Measurements from ENCODE around the gene IQCE. TPM values are rescaled to one million over a fixed set of nuclear protein-coding genes. Genes with fewer than 3 reads are reported as not detected.

The IQCE gene
- total and polyA plus RNA-seq, 8 donors, result 14.7 to 25.1 (median 19.1) TPM

DNA sequence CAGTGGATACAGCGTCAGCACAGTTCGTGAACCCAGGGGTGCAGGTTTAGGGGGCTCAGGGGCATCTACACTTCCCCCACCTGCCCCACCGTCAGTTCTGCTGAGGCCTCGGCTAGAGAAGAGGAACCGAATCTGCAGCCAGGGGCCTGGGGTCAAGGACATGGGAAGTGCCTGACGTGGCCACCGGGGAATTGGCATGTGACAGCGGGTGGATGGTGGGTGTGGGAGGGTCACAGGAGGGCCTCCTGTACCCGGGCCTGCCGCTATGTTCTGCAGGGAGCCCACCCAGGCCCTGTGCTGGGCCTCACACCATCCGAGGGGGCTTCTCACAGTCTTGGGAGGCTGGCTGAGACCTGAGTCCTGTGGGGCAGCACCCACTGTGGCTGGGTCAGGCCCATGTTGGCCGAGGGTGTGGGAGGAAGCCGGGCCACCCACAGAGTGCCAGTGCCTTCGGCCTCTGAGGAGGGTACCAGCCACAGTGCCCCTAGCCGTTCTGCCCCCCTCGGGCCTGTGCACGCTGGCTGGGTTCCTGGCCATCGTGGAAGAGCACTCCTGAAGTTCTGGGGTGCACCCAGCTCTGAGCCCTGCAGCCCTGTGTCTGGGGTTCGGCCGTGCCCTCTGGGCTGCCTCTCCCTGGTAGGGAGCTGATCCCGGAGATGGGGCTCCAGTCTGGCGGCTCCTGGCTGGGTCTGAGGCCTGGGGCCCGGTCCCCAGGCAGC, 78.9 kb downstream of the IQCE start:
- H3K36me3 ChIP-seq, result no peaks in the 10 kb centered on the region
- intact Hi-C loops (cut with DNase I), result no loop called here
- ATAC-seq, result peak; percentile 1

GRCh38 chr7:2638224-2638991, 79.6 kb downstream of the IQCE start:
- Histone ChIP-seq H3K4me3 (no peak overlapping the region), H3K9me3 (no peaks in the 10 kb centered on the region), H3K4me1 (peaks cover 64 to 99% of the 10 kb centered on the region in 2 donors), H3K36me3 (no peaks in the 10 kb centered on the region), H3K27me3 (no peaks in the 10 kb centered on the region), H3K27ac (peak overlapping the region; percentile 38 to 62)
- intact Hi-C loops (cut with DNase I), result no loop called here
- ATAC-seq (no peak), DNase-seq (peak in 1 of 4 donors; percentile 82)
- TF ChIP-seq, protein P1, sequence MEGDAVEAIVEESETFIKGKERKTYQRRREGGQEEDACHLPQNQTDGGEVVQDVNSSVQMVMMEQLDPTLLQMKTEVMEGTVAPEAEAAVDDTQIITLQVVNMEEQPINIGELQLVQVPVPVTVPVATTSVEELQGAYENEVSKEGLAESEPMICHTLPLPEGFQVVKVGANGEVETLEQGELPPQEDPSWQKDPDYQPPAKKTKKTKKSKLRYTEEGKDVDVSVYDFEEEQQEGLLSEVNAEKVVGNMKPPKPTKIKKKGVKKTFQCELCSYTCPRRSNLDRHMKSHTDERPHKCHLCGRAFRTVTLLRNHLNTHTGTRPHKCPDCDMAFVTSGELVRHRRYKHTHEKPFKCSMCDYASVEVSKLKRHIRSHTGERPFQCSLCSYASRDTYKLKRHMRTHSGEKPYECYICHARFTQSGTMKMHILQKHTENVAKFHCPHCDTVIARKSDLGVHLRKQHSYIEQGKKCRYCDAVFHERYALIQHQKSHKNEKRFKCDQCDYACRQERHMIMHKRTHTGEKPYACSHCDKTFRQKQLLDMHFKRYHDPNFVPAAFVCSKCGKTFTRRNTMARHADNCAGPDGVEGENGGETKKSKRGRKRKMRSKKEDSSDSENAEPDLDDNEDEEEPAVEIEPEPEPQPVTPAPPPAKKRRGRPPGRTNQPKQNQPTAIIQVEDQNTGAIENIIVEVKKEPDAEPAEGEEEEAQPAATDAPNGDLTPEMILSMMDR (IDR thresholded peaks at IDR 0.05), result no peak

More for the DNA sequence above, 78.9 kb downstream of the IQCE start:
- Histone ChIP-seq H3K4me3 (no peak overlapping the region), H3K4me1 (peaks cover 66 to 99% of the 10 kb centered on the region in 2 donors), H3K9me3 (no peaks in the 10 kb centered on the region), H3K27ac (peak overlapping the region; percentile 62 to 70), H3K27me3 (peaks cover 0 to 4% of the 10 kb centered on the region in 2 donors)
- TF ChIP-seq, protein P1 (IDR thresholded peaks at IDR 0.05), result no peak
- peak in 2 of 4 donors; percentile 88 to 89 for DNase-seq

DNA sequence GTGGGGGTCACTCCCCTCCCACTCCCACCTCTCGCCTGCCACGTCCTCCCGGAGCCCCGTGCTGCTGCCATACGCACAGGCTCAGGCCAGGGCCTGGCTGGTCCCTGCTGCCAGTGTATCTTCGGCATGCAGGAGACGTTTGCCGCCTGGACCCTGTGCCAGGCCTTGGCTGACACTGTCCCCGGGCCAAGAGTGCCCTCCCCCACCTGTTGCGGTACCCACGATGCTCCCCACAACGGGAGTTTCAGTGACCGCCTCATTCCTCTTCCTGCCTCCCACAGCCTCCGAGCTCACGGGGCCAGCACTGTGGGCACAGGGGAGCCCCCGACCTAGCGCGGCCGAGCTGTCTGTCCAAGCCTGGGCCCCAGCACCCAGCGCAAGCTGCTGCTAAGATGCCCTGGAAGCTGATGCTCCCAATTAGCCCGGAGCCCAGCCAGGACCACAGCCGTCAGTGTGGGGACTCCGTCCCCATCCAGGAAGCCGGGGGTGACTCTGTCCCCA, 80.5 kb downstream of the IQCE start:
- Histone ChIP-seq H3K4me1 (peaks cover 58 to 99% of the 10 kb centered on the region in 2 donors), H3K36me3 (no peaks in the 10 kb centered on the region), H3K27me3 (no peaks in the 10 kb centered on the region), H3K27ac (no peak overlapping the region), H3K9me3 (no peaks in the 10 kb centered on the region), H3K4me3 (no peak overlapping the region)
- TF ChIP-seq, protein P1 (IDR thresholded peaks at IDR 0.05), result no peak
- ATAC-seq (no peak), DNase-seq (no peak)
- intact Hi-C loops (cut with DNase I), result no loop called here

DNA sequence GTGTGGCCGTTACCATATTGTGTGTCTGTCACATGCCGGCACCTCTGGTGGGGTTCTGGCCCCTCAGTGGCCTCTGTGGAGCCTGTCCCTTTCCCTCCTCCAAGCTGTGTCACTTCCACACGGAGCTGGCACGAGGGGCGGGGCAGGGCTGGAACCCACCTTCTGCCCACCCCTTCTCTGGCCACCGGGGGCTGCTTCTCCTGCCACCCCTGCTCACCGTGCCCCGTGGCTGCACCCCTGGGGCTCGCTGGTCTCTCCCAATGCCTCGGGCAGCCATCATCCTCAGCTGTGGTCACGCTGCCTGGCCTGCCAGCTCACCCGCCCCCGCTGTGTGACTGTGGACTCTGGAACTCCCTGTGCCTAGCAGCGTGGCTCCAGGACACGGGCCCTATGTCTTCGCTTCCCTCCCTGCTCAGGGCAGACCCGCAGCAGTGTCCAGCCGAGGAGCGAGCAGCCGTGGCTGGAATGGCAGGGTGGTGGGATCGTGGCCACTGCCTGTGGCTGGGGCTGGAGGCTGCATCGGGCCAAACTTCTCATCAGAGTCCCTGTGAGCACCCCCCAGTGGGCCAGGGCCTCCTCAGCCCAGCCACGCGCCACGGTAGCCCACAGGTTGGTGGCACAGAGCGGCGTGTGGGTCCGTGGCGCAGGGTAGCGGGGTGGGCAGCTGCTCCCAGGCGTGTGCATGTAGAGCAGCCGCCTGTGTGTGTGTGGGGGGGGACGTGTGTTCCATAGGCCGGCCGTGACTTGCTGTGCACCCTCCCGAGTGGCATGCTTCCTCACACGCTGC, 81.1 kb downstream of the IQCE start:
- ATAC-seq (no peak), DNase-seq (no peak)
- H3K4me3 ChIP-seq, result no peak overlapping the region
- TF ChIP-seq, protein P1 (IDR thresholded peaks at IDR 0.05), result no peak
- H3K9me3 ChIP-seq, result no peaks in the 10 kb centered on the region
- H3K36me3 ChIP-seq, result no peaks in the 10 kb centered on the region
- intact Hi-C loops (cut with DNase I), result no loop called here
- H3K27ac ChIP-seq, result peak overlapping the region in 1 of 2 donors; percentile 88
- no peaks in the 10 kb centered on the region for H3K27me3 ChIP-seq
- H3K4me1 ChIP-seq, result peaks cover 60 to 99% of the 10 kb centered on the region in 2 donors

All from left lung (tissue), 10 donors.